Measurements from ENCODE around the gene PRX. TPM values are rescaled to one million over a fixed set of nuclear protein-coding genes. Genes with fewer than 3 reads are reported as not detected.
A peak's percentile ranks its signal among the peaks of the same experiment; 100 is the strongest.

The PRX gene
- total RNA-seq, 1 donor from 2014 or later = 2.8 TPM

GRCh38 chr19:40366697-40367561, 46.2 kb downstream of the PRX start:
- H3K27ac Mint-ChIP-seq (ENCODE audit: unreplicated experiment) = peak overlapping the region; percentile 95
- H3K4me3 Mint-ChIP-seq = peak overlapping the region; percentile 91
- no peaks in the 10 kb centered on the region for H3K27me3 Mint-ChIP-seq (ENCODE audit: low read depth)
- DNase-seq (ENCODE audit: low read depth, low spot score) = peak; percentile 46
- peaks cover 15% of the 10 kb centered on the region for H3K4me1 Mint-ChIP-seq
- TF ChIP-seq CTCF (conservative IDR thresholded peaks at IDR 0.05) = peak; percentile 25
- peaks cover 4% of the 10 kb centered on the region for H3K36me3 Mint-ChIP-seq (ENCODE audit: low read depth)
- no peaks in the 10 kb centered on the region for H3K9me3 Mint-ChIP-seq

GRCh38 chr19:40365613-40366401, 47.4 kb downstream of the PRX start:
- H3K9me3 Mint-ChIP-seq = no peaks in the 10 kb centered on the region
- TF ChIP-seq CTCF (conservative IDR thresholded peaks at IDR 0.05) = no peak
- peak overlapping the region; percentile 91 for H3K4me3 Mint-ChIP-seq
- DNase-seq (ENCODE audit: low read depth, low spot score) = peak; percentile 76
- peak overlapping the region; percentile 83 for H3K27ac Mint-ChIP-seq (ENCODE audit: unreplicated experiment)
- peaks cover 4% of the 10 kb centered on the region for H3K36me3 Mint-ChIP-seq (ENCODE audit: low read depth)
- H3K27me3 Mint-ChIP-seq (ENCODE audit: low read depth) = no peaks in the 10 kb centered on the region
- H3K4me1 Mint-ChIP-seq = peaks cover 15% of the 10 kb centered on the region

GRCh38 chr19:40365010-40365409, 48.2 kb downstream of the PRX start:
- Mint-ChIP-seq H3K4me3 (peak overlapping the region; percentile 91), H3K9me3 (no peaks in the 10 kb centered on the region), H3K27ac (ENCODE audit: unreplicated experiment) (no peak overlapping the region)

GRCh38 chr19:40363069-40363468, 50.1 kb downstream of the PRX start:
- H3K36me3 Mint-ChIP-seq (ENCODE audit: low read depth) = peaks cover 4% of the 10 kb centered on the region
- H3K4me3 Mint-ChIP-seq = no peak overlapping the region
- DNase-seq (ENCODE audit: low read depth, low spot score) = no peak
- TF ChIP-seq CTCF (conservative IDR thresholded peaks at IDR 0.05) = no peak
- no peak overlapping the region for H3K27ac Mint-ChIP-seq (ENCODE audit: unreplicated experiment)
- H3K4me1 Mint-ChIP-seq = peaks cover 15% of the 10 kb centered on the region
- H3K9me3 Mint-ChIP-seq = no peaks in the 10 kb centered on the region
- H3K27me3 Mint-ChIP-seq (ENCODE audit: low read depth) = no peaks in the 10 kb centered on the region

More at GRCh38 chr19:40365010-40365409, 48.2 kb downstream of the PRX start:
- H3K36me3 Mint-ChIP-seq (ENCODE audit: low read depth) = peaks cover 4% of the 10 kb centered on the region
- H3K4me1 Mint-ChIP-seq = peaks cover 15% of the 10 kb centered on the region
- H3K27me3 Mint-ChIP-seq (ENCODE audit: low read depth) = no peaks in the 10 kb centered on the region
- TF ChIP-seq CTCF (conservative IDR thresholded peaks at IDR 0.05) = no peak
- no peak for DNase-seq (ENCODE audit: low read depth, low spot score)

GRCh38 chr19:40362160-40362559, 51.0 kb downstream of the PRX start:
- Mint-ChIP-seq H3K4me1 (peaks cover 14% of the 10 kb centered on the region), H3K27ac (ENCODE audit: unreplicated experiment) (no peak overlapping the region), H3K4me3 (peak overlapping the region; percentile 44), H3K9me3 (no peaks in the 10 kb centered on the region), H3K36me3 (ENCODE audit: low read depth) (peaks cover 4% of the 10 kb centered on the region), H3K27me3 (ENCODE audit: low read depth) (no peaks in the 10 kb centered on the region)
- no peak for TF ChIP-seq CTCF (conservative IDR thresholded peaks at IDR 0.05)
- no peak for DNase-seq (ENCODE audit: low read depth, low spot score)
